ENCODE results near the gene CHM.
"Not testable (repeated sequence)": the region's sequence is repeated elsewhere in the genome, so short reads cannot be mapped to it uniquely, and the experiment has no call there.

The CHM gene

DNA sequence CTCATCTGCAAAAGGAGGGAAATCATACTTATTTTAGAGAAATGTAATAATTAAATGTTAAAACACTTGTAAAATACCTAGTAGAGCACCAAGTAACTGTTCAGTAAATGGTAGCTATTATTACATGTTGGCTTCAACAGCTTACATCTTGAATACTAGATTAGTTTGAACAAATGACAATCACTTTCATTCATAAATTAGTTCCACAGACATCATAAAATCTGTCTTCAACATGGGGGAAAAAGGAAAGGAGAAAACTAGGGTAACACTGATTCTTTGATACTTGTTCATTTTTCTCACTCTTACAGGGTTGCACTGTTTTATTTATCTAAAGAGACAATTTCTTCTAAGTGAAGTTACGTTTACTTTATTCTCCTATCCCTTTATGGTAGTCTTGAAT, 51.7 kb downstream of the CHM start:
- DNase-seq, result no peak

DNA sequence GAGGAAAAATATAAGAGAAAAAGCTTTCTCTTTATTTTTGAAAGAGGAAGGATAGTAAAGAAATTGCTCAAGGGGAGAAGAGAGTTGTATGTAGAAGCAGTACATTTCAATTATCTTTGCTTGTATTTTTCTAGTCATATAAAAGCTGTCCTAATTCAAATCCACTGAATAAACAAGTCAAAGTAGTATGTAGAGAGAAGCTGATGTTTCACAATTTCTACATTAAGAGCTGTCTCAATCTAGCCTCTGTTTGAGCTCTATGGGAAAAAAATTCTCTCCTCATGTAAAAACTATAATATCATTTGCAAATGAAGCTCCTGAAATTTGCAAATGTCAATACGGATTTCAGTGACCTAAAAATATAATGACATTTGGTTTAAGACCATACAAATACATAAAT, 52.6 kb downstream of the CHM start:
- DNase-seq, result no peak

DNA sequence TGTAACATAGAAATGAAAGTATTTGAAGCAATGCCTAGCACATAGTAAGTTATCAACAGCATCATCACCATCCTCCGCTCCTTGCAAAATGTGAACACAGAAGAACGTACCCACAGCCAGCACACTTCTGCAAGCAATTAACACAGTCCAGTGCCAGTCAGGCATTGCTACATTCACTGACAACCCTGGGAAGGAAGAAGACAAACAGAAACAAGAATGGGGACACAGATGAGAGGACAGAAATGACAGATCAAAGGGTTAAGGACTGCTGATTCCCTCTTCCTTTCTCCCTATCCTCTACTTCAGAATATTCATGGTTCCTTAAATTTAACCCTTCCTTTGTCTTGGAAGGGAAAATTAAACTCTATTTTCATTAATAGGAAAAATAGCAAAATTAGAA, 53.1 kb downstream of the CHM start:
- no peak for DNase-seq

DNA sequence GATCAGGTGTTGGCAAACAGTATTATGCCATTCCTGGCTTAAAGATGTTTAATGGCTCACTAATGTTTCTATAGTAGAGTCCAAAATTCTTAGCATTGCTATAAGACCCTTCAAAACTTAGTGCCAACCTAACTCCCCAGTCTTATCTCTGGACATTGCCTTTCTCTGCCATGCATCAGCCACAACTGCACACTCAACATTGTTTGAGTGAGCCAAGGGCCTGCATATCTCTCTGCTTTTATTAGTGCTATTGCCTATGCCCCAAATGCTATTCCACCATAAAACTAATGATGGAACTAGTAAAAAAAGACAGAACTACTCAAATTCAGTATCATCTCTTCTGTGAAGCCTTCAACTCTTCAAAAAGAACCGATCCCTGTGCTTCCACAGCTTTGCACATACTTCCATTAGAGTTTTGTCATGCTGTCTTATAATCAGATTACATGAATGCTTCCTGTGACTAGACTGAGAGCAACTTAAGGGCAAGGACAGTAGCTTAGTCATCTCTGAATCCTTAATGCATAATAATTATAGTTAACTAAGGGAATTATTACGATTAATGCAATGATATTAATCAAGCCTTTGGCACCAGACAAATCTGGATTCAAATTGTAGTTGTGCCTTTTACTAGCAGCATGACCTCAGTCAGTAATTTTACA, 53.7 kb downstream of the CHM start:
- DNase-seq, result no peak

DNA sequence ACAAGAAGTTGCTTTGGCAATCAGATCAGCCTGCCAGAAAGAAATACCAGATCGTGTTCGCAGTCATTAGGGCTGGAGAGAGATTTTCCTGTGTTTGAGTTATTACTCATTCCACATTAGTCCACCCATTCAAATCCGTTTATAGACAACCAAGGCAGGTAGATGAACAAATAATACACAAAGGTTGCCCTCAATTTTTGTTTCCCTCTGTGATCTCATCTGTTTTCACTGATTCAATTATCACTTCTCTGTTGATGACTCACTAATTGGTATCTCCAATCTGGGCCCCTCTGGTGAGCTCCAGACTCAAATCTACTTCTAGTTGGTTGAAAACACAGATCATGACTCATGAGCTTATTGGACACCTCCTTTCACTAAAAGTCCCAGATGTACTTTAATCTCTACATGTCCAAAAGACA, 54.5 kb downstream of the CHM start:
- DNase-seq, result no peak

DNA sequence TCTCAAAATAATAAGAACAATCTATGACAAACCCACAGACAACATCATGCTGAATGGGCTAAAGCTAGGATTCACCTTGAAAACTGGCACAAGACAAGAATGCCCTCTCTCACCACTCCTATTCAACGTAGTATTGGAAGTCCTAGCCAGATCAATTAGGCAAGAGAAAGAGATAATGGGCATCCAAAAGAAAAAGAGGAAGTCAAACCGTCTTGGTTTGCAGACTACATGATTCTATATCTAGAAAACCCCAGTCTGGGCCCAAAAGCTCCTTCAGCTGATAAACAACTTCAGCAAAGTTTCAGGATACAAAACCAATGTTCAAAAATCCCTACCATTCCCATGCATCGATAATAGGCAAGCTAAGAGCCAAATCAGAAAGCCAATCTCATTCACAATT, 59.0 kb downstream of the CHM start:
- no peak for DNase-seq

DNA sequence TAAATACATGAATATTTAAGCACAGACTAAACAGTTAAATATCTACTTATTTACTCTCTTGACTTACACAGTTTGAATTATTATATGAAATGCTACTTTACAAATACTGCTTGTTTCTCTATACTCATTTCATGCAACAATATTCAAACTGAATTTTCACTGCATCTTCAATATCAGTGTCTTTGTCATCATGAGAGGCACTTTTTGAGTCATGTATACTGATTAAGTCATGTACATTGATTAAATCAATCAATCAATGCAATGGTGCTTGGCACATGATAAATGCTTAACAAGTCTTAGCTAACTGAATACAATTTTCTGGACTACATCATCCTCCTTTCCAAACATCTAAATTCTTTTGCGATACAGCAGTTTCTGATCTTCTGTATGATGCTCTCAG, 67.1 kb downstream of the CHM start:
- no peak for DNase-seq

DNA sequence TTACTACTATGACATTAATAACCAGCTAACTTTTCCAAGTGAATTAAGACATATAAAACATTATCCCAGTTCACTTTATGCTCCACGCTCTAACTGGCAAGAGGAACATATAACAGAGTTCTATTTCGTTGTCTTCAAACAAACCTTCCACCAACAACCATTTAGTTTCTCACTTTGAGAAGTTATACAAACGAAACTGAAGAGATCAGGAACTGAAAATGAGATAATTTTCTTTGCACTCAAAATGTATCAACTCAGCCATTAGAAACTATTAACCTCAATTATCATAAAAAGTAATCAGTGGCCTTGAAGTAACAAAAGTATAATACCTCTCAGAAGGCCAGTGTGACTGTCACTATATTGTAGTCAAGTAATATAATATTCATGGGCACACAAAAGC, 70.1 kb downstream of the CHM start:
- no peak for DNase-seq

DNA sequence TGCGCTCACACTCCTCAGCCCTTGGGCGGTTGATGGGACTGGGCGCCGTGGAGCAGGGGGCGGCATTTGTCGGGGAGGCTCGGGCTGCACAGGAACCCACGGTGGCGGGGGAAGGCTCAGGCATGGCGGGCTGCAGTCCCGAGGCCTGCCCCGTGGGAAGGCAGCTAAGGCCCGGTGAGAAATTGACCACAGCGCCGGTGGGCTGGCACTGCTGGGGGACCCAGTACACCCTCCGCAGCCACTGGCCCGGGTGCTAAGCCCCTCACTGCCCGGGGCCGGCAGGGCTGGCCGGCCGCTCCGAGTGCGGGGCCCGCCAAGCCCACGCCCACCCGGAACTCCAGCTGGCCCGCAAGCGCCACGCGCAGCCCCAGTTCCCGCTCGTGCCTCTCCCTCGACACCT, 75.0 kb downstream of the CHM start:
- not testable (repeated sequence) for DNase-seq

DNA sequence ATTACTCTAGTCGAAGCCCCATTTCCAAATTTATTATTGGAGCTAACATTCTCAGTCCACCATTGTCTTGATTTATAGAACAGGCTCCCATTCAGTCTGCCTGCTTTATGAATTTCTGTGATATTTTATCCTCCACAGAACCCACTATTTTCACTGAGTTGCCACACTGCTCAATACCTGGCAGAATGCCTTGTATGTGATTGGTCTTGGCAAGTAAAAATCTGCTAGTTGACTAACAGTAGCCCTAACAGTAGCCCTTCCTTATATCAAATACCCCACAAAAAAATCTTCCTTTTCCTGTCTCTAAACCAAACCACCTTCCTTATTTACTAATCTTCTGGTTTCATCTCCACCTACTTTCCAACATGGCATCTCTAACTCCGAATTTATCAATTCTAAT, 82.6 kb downstream of the CHM start:
- no peak for DNase-seq

DNA sequence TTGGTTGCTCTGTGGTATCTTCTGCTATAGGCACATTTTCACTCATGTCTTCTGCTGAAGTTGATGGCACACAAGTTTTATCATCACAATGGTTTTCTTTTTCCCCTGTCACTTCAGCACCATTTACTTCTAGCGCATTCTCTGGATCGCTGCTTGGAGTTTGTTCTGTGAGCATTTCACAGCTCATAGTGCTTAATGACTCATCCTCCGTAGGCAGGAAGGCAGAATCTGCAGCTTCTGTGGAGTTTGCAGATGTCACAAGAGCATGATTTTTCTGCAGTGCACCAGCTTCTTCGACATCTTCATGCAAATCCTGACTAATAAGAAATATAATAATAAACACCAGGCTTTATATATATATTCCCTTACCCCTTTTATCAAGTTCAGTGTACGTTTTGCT, 83.6 kb downstream of the CHM start:
- no peak for DNase-seq

DNA sequence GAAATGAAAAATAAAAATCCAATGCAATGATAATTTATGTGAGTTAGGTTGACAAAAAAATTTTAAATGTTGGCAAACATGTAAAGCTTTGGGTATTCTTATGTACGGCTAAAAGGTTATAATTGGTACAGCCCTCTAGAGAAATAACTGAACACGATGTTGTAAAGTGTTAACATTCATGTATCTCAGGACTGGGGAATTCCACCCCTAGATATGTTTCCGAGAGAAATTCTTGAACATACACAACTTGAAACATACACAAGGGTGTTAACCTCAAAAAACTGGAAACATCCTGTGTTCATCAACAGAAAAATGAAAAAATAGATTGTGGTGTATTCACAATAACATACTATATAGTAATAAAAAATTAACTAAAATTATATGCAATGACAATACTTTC, 91.8 kb downstream of the CHM start:
- no peak for DNase-seq

DNA sequence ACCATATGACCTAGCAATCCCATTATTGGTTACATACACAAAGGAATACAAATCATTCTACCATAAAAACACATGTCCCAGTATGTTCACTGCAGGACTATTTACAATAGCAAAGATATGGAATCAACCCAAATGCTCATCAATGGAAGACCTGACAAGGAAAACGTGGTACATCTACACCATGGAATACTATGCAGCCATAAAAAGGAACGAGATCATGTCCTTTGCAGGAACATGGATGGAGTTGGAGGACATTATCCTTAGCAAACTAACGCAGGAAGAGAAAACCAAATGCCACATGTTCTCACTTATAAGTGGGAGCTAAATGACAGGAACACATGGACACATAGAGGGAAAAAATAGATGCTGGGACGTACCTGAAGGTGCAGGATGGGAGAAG, 102.6 kb downstream of the CHM start:
- DNase-seq, result not testable (repeated sequence)

DNA sequence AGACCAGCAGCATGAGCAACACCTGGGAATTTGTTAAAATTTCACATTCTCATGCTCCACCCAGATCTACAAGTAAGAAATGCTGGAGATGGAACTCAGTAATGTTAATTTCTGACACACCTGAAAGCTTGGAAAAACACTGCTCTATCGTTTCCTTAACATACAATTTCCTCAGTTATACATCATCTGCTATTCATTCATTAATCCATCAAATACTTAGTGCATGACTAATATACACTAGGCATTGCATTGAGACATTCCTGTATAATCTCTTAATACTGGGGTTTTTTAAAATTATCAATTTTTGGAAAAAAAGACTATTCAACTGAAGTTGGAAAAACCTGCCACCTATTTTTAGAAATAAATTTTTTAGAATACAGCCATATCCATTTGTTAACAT, 106.1 kb downstream of the CHM start:
- no peak for DNase-seq

DNA sequence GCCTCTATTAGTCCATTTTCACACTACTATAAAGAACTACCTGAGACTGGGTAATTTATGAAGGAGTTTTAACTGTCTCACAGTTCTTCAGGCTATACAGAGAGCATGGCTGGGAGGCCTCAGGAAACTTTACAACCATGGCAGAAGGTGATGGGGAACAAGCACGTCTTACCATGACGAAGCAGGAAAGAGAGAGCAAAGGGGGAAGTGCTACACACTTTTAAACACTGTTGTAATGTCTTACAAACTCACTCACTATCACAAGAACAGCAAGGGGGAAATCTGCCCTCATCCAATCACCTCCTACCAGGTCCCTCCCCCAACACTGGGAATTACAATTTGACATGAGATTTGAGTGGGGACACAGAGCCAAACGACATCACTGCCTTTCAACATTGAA, 107.4 kb downstream of the CHM start:
- not testable (repeated sequence) for DNase-seq

DNA sequence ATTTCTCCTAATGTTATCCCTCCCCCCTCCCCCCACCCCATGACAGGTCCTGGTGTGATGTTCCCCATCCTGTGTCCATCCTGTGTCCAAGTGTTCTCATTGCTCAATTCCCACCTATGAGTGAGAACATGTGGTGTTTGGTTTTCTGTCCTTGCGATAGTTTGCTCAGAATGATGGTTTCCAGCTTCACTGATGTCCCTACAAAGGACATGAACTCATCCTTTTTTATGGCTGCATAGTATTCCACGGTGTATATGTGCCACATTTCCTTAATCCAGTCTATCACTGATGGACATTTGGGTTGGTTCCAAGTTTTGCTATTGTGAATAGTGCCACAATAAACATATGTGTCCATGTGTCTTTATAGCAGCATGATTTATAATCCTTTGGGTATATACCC, 113.0 kb downstream of the CHM start:
- DNase-seq, result not testable (repeated sequence)

DNA sequence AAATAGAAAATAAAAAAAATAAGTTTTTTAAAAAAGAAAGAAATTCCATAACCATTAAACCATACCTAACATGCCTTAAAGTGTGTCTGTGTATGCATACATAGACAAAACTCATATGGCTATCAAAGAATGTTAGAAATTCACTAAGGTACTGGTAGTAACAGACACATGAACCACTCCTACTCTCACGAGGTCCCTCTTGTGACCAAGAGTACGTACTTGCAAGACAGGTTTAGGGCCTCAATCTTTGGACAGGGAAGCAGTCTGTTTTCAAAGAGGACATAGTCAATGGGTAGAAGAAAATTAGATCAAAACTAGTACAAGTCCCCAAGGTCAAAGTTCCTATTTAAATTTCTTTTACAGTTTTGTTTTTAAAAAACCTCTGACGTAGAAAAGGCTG, 117.3 kb downstream of the CHM start:
- DNase-seq, result no peak

DNA sequence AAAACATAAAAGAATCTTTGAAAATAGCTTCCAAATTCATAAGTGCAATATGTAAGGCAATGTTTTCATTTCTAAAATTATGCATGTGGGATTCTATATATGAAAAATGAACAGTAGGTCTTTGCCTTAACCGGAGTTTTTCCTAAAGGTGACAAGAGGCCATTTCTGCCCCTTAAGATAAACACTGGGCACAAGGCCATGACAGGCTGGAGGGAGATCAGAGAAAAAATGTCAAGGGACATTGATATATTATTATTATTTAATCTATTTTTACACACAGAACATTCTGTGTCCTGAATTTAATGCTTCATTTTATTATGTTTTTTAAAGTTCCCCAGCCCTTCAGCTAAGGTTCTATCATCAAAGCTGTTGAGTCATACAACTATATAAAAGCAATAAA, 118.8 kb downstream of the CHM start:
- no peak for DNase-seq

DNA sequence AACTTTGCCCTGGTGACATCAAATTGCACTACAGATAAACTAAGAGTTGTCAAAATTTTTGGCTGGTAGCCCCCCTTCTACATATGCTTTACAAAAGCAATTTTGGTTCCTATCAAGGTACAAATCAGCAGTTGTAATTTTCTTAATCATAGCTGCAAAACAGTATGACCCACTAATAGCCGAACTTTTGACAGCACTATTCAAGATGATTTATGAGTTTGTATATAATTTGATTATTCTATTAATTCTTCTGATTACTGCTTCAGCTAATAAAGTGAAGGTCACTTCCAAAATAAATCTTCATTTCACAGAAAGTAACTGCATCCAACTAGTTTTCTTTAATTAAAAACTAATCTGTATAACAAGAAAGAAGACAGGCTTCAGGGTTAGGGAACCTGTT, 119.6 kb downstream of the CHM start:
- DNase-seq, result no peak

DNA sequence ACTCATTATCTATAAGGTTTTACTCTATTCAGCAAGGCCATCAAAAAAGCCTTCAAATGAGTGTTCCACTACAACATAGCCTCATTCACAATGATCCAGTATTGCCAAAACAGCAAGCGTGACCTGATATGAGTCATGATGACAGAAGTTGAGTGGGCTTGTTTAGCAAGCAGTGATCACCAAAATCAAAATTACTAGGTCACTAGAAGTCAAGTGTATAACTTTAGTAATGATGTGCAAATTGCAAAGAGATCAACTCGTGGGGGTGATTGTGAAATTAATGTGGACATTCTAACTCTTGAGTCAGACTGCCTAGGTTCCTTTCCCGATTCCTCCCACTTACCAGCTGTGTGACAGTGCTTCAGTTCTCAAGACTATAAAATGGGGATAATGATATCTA, 124.5 kb downstream of the CHM start:
- DNase-seq, result no peak

DNA sequence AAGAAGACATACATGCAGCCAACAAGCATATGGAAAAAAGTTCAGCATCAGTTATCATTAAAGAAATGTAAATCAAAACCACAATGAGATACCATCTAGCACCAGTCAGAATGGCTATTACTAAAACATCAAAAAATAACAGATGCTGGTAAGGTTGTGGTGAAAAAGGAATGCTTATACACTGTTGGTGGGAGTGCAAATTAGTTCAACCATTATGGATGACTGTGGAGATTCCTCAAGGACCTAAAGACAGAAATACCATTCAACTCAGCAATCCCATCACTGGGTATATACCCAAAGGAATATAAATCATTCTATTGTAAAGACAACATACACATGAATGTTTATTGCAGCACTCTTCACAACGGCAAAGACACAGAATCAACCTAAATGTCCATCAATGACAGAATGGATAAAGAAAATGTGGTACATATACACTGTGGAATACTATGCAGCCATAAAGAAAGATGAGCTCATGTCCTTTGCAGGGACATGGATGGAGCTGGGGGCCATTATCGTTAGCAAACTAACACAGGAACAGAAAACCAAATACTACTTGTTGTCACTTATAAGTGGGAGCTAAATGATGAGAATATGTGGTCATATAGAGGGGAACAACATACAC, 130.6 kb downstream of the CHM start:
- DNase-seq, result not testable (repeated sequence)

DNA sequence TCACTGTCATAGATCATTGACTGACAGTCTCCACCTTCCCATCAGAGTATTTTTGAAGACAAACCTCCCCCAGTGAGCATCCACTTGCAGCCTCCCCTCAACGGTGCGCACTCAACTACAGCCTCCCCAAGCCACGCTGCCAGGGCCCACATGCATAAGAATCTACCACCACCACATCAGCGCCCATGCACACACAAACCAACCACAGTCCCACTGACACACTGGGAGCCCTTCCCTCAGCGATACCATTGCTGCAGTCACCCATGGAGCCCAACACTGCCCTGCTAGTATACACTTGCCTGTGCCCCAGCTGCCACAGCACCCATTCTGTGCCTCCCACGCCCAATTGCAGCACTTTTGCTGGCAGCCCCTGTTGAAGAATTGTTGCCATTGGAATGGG, 132.9 kb downstream of the CHM start:
- DNase-seq, result no peak

DNA sequence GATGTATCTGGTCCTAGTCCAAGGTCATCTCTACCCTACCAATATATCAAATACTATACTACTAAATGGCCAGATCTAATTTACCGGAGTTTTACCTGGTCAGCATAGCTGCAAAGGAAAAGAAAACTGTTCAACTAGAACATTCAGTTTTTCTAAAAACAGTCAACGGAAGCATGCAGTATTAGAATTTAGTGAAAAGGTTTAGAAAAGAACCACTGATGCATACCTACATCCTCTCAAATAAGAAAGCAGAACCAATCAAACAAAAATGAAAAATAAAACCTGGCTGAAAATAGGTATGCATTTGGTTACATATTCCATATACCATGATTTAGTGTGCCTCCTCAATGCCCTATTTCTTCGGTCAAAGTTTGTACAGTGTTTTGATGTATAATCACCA, 140.0 kb downstream of the CHM start:
- no peak for DNase-seq

DNA sequence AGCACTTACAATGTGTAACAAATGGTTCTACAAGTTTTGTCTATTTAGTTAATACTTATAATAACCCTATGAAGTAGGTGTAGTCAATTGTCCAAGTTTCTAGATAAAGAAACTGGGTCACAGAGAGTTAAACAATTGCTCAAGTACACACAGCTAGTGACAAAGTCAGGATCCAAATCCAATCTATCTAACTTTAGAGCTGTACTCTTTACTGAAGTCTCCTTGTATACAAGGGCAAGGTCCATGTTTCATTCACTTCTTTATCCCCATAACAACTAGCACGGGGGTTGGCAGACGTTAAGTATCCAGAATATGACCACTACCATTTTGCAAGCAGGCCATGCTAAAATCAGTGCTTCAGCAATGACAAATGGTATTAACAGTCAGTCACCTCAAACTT, 141.0 kb downstream of the CHM start:
- no peak for DNase-seq

DNA sequence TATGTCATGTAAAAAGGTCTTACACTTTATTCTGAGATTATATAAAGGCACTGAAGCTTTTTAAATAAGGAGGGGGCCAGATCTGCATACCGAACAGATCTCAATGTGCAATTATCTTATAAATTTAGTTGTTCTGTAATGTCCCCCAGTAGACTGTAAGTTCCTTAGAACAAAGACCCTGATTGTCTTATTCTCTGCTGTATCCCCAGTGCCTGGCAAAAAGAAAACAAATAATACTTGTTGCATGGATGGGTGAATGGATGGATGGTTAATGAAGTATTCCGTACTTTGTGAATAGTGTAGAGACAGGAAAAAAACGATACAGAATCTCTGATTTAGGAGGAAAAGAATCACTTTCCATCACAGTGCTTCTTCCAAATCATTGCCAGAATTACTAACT, 141.5 kb downstream of the CHM start:
- no peak for DNase-seq
